ENCODE results near the gene KIF11.

Gene KIF11

GRCh38 chr10:92688573-92688926, 95.6 kb downstream of the KIF11 start:
- DNase-seq: no peak

GRCh38 chr10:92688927-92689662, 96.2 kb downstream of the KIF11 start:
- DNase-seq: no peak

- DNase-seq: peak; percentile 48
Measured at GRCh38 chr10:92689663-92690210, 96.8 kb downstream of the KIF11 start, which contains the start of gene HHEX. TSS of gene HHEX (plus strand) at chr10:92689955. CDS start at chr10:92689987, 32 bp downstream.

- peak; percentile 52 for DNase-seq
Measured at GRCh38 chr10:92690211-92690914, 97.4 kb downstream of the KIF11 start.

- no peak for DNase-seq
Measured at GRCh38 chr10:92690915-92691590, 98.1 kb downstream of the KIF11 start.

GRCh38 chr10:92691591-92692079, 98.7 kb downstream of the KIF11 start:
- no peak for DNase-seq

- no peak for DNase-seq
Measured at GRCh38 chr10:92692080-92692671, 99.2 kb downstream of the KIF11 start.

- no peak for DNase-seq
Measured at GRCh38 chr10:92692697-92693533, 100.0 kb downstream of the KIF11 start.

GRCh38 chr10:92693534-92693893, 100.6 kb downstream of the KIF11 start:
- no peak for DNase-seq

- DNase-seq: no peak
Measured at GRCh38 chr10:92695679-92696605, 103.0 kb downstream of the KIF11 start.

- DNase-seq: no peak
Measured at GRCh38 chr10:92696606-92697383, 103.9 kb downstream of the KIF11 start.

GRCh38 chr10:92697663-92698511, 105.0 kb downstream of the KIF11 start:
- peak; percentile 22 for DNase-seq

GRCh38 chr10:92699193-92699517, 106.2 kb downstream of the KIF11 start:
- no peak for DNase-seq

- peak; percentile 32 for DNase-seq
Measured at GRCh38 chr10:92699518-92700381, 106.8 kb downstream of the KIF11 start.

GRCh38 chr10:92702301-92702916, 109.5 kb downstream of the KIF11 start:
- DNase-seq: no peak
